Activated naive CD8-positive, alpha-beta T cell (primary cell): ENCODE results near the gene PRSS56.

Source experiments
- H3K27ac Mint-ChIP-seq: one replicate; pipeline ENCODE4 v1.8.0; 2021; ENCODE audit warnings: mixed read lengths
- H3K27me3 Mint-ChIP-seq: one replicate; pipeline ENCODE4 v1.8.0; 2021; ENCODE audit warnings: mixed read lengths
- H3K36me3 Mint-ChIP-seq: one replicate; pipeline ENCODE4 v1.8.0; 2021; ENCODE audit warnings: mixed read lengths
- H3K4me1 Mint-ChIP-seq: one replicate; pipeline ENCODE4 v1.8.0; 2021; ENCODE audit warnings: low read depth, mixed read lengths
- H3K4me3 Mint-ChIP-seq: one replicate; pipeline ENCODE4 v1.8.0; 2021; ENCODE audit warnings: mild to moderate bottlenecking, mixed read lengths
- H3K9me3 Mint-ChIP-seq: one replicate; pipeline ENCODE4 v1.8.0; 2021; ENCODE audit warnings: low read depth, mixed read lengths

PRSS56 gene

GRCh38 chr2:232519581-232520438, at the start of gene PRSS56:
PRSS56 (plus strand) TSS chr2:232520388; CDS start chr2:232520599, 211 bp downstream.
- Mint-ChIP-seq H3K4me1 (peaks cover 8% of the 10 kb centered on the region), H3K4me3 (no peak within 1 kb of the TSS), H3K36me3 (no peaks in the 10 kb centered on the region), H3K27ac (no peak within 1 kb of the TSS), H3K9me3 (no peaks in the 10 kb centered on the region), H3K27me3 (peaks cover 12% of the 10 kb centered on the region)

- no peak overlapping the region for H3K4me3 Mint-ChIP-seq
These were observed 46.7 kb upstream of the PRSS56 start for GRCh38 chr2:232473467-232473890.

GRCh38 chr2:232476045-232476444, 44.1 kb upstream of the PRSS56 start:
- Mint-ChIP-seq H3K27ac (no peak overlapping the region), H3K4me3 (no peak overlapping the region), H3K27me3 (peaks cover 16% of the 10 kb centered on the region), H3K36me3 (peaks cover 9% of the 10 kb centered on the region), H3K4me1 (no peaks in the 10 kb centered on the region), H3K9me3 (peaks cover 17% of the 10 kb centered on the region)

More at GRCh38 chr2:232473467-232473890, 46.7 kb upstream of the PRSS56 start:
- H3K27me3 Mint-ChIP-seq: peaks cover 19% of the 10 kb centered on the region
- peaks cover 9% of the 10 kb centered on the region for H3K36me3 Mint-ChIP-seq
- no peaks in the 10 kb centered on the region for H3K4me1 Mint-ChIP-seq
- H3K9me3 Mint-ChIP-seq: peaks cover 17% of the 10 kb centered on the region
- no peak overlapping the region for H3K27ac Mint-ChIP-seq

- H3K27me3 Mint-ChIP-seq: peaks cover 15% of the 10 kb centered on the region
- H3K9me3 Mint-ChIP-seq: peaks cover 11% of the 10 kb centered on the region
- no peak overlapping the region for H3K4me3 Mint-ChIP-seq
- H3K27ac Mint-ChIP-seq: no peak overlapping the region
- H3K36me3 Mint-ChIP-seq: peaks cover 9% of the 10 kb centered on the region
- no peaks in the 10 kb centered on the region for H3K4me1 Mint-ChIP-seq
These were observed 43.4 kb upstream of the PRSS56 start for GRCh38 chr2:232476791-232477190.

GRCh38 chr2:232477751-232478510, 42.3 kb upstream of the PRSS56 start:
- Mint-ChIP-seq H3K27me3 (peaks cover 6% of the 10 kb centered on the region), H3K9me3 (peaks cover 2% of the 10 kb centered on the region), H3K4me1 (no peaks in the 10 kb centered on the region), H3K4me3 (no peak overlapping the region), H3K36me3 (peaks cover under 1% of the 10 kb centered on the region), H3K27ac (no peak overlapping the region)

GRCh38 chr2:232478571-232479340, 41.4 kb upstream of the PRSS56 start:
- Mint-ChIP-seq H3K36me3 (no peaks in the 10 kb centered on the region), H3K9me3 (no peaks in the 10 kb centered on the region), H3K4me3 (no peak overlapping the region), H3K27ac (no peak overlapping the region), H3K4me1 (no peaks in the 10 kb centered on the region), H3K27me3 (peaks cover 4% of the 10 kb centered on the region)

GRCh38 chr2:232479341-232480200, 40.6 kb upstream of the PRSS56 start:
- no peaks in the 10 kb centered on the region for H3K9me3 Mint-ChIP-seq
- no peaks in the 10 kb centered on the region for H3K36me3 Mint-ChIP-seq
- H3K27me3 Mint-ChIP-seq: peaks cover 4% of the 10 kb centered on the region
- no peak overlapping the region for H3K27ac Mint-ChIP-seq
- H3K4me1 Mint-ChIP-seq: no peaks in the 10 kb centered on the region
- no peak overlapping the region for H3K4me3 Mint-ChIP-seq

GRCh38 chr2:232480201-232481190, 39.7 kb upstream of the PRSS56 start:
- peaks cover 6% of the 10 kb centered on the region for H3K27me3 Mint-ChIP-seq
- H3K36me3 Mint-ChIP-seq: no peaks in the 10 kb centered on the region
- H3K27ac Mint-ChIP-seq: no peak overlapping the region
- peaks cover 5% of the 10 kb centered on the region for H3K4me1 Mint-ChIP-seq
- no peak overlapping the region for H3K4me3 Mint-ChIP-seq
- H3K9me3 Mint-ChIP-seq: no peaks in the 10 kb centered on the region

GRCh38 chr2:232481322-232482140, 38.7 kb upstream of the PRSS56 start:
- H3K4me3 Mint-ChIP-seq: no peak overlapping the region
- no peaks in the 10 kb centered on the region for H3K9me3 Mint-ChIP-seq
- H3K27me3 Mint-ChIP-seq: peaks cover 6% of the 10 kb centered on the region
- no peaks in the 10 kb centered on the region for H3K36me3 Mint-ChIP-seq
- no peak overlapping the region for H3K27ac Mint-ChIP-seq
- H3K4me1 Mint-ChIP-seq: peaks cover 5% of the 10 kb centered on the region

GRCh38 chr2:232482301-232483238, 37.6 kb upstream of the PRSS56 start:
- H3K9me3 Mint-ChIP-seq: no peaks in the 10 kb centered on the region
- H3K4me1 Mint-ChIP-seq: peaks cover 5% of the 10 kb centered on the region
- no peaks in the 10 kb centered on the region for H3K36me3 Mint-ChIP-seq
- no peak overlapping the region for H3K4me3 Mint-ChIP-seq
- peaks cover 6% of the 10 kb centered on the region for H3K27me3 Mint-ChIP-seq
- H3K27ac Mint-ChIP-seq: no peak overlapping the region

GRCh38 chr2:232483311-232483922, 36.8 kb upstream of the PRSS56 start:
- Mint-ChIP-seq H3K36me3 (no peaks in the 10 kb centered on the region), H3K27ac (no peak overlapping the region), H3K4me1 (peaks cover 5% of the 10 kb centered on the region), H3K4me3 (no peak overlapping the region), H3K27me3 (peaks cover 6% of the 10 kb centered on the region), H3K9me3 (no peaks in the 10 kb centered on the region)
